Psoas muscle (tissue), 8 donors: ENCODE data around the gene NR6A1. TPM values are rescaled to one million over a fixed set of nuclear protein-coding genes. Genes with fewer than 3 reads are reported as not detected.
"Not testable (repeated sequence)": the region's sequence is repeated elsewhere in the genome, so short reads cannot be mapped to it uniquely, and the experiment has no call there.

Experiments used
- ATAC-seq, 4 donors: fragments of 200-7000 bp; cut with Tn5 transposase; one replicate each; pipeline ENCODE4 v1.9.1; 2020; ENCODE audit warnings: moderate library complexity in 3 of 4, mild to moderate bottlenecking in 2 of 4
- DNase-seq, 2 donors: peaks; one replicate each; pipeline ENCODE4 v3.0.0-alpha.2; 2020
- H3K27ac ChIP-seq: fragments of 200-600 bp; one replicate; pipeline ENCODE4 v1.8.0; 2022
- H3K27me3 ChIP-seq, 3 donors: fragments of 200-600 bp in 1 of 3; one replicate each; pipeline versions ENCODE4 v1.6.1 to v1.8.0; 2013 to 2022; ENCODE audit warnings: low read length in 2 of 3, mild to moderate bottlenecking in 2 of 3, moderate library complexity in 1 of 3; ENCODE audit not compliant: insufficient read depth in 3 of 3
- H3K36me3 ChIP-seq, 2 donors: fragments of 200-600 bp in 1 of 2; one replicate each; pipeline versions ENCODE4 v1.6.1 to v1.8.0; 2013 to 2022; ENCODE audit warnings: low read depth in 1 of 2, mild to moderate bottlenecking in 1 of 2, moderate library complexity in 1 of 2; ENCODE audit not compliant: insufficient read depth in 1 of 2
- H3K4me1 ChIP-seq: fragments of 200-600 bp; one replicate; pipeline ENCODE4 v1.8.0; 2022
- H3K4me3 ChIP-seq: fragments of 200-600 bp; one replicate; pipeline ENCODE4 v1.8.0; 2022; ENCODE audit warnings: mild to moderate bottlenecking
- H3K9me3 ChIP-seq: fragments of 200-600 bp; one replicate; pipeline ENCODE4 v1.8.0; 2022
- WGBS, 3 donors: extraction: QIAGEN DNeasy Blood & Tissue Kit; methylation state at CpG; one replicate each; pipeline versions ENCODE4 v1.1.6 to v1.1.7; 2013; 5-methylcytosine and 5-hydroxymethylcytosine counted together
- intact Hi-C, 2 donors: fragments of 100-400 bp; cut with DNase I; formaldehyde crosslinking; loops; one replicate each; pipeline versions ENCODE4 v1.11.0 to v1.14.2; 2022
- polyA plus RNA-seq, 3 donors: library from polyadenylated mRNA; stranded (reverse); fragments of 200-250 nt; gene quantifications; one replicate each; pipeline ENCODE4 v1.2.3, GENCODE V29; 2013
- total RNA-seq, 4 donors: library from RNA; stranded (reverse); fragmentation: NEBNext Ultra II Directional in 2 of 4; extraction: Animal tissue kit (Norgen Biotek cat#: 25700) in 2 of 4; gene quantifications; one replicate each; pipeline versions ENCODE4 v1.2.1 to v1.2.4, GENCODE V29; 2021 to 2023
- TF ChIP-seq, protein P1 (sequence below): fragments of 200-600 bp; IDR thresholded peaks from one replicate; pipeline ENCODE4 v1.8.0; 2022; ENCODE audit warnings: antibody characterized with exemption
- donor health status: healthy with polysubstance abuse.
- donor health status: DM: no; HTN: no; CAD: no; lungs with moderate emphysema.
- donor health status: Bipolar disorder and iron deficiency.
- donor health status: healthy.
- donor health status: DM: yes; HTN: yes; CAD: no.
- donor health status: DM: no; HTN: no; CAD: no.
- donor health status: DM: no; HTN: no; CAD: no.
- donor health status: DM: yes; HTN: yes; CAD: no.

The NR6A1 gene
- total and polyA plus RNA-seq, 7 donors = 0.32 to 2.6 (median 0.70) TPM

- no peak for DNase-seq
- no peak overlapping the region for H3K4me3 ChIP-seq
- TF ChIP-seq, protein P1, sequence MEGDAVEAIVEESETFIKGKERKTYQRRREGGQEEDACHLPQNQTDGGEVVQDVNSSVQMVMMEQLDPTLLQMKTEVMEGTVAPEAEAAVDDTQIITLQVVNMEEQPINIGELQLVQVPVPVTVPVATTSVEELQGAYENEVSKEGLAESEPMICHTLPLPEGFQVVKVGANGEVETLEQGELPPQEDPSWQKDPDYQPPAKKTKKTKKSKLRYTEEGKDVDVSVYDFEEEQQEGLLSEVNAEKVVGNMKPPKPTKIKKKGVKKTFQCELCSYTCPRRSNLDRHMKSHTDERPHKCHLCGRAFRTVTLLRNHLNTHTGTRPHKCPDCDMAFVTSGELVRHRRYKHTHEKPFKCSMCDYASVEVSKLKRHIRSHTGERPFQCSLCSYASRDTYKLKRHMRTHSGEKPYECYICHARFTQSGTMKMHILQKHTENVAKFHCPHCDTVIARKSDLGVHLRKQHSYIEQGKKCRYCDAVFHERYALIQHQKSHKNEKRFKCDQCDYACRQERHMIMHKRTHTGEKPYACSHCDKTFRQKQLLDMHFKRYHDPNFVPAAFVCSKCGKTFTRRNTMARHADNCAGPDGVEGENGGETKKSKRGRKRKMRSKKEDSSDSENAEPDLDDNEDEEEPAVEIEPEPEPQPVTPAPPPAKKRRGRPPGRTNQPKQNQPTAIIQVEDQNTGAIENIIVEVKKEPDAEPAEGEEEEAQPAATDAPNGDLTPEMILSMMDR = no peak
- intact Hi-C loops = no loop called here
- no peaks in the 10 kb centered on the region for H3K27me3 ChIP-seq
- 82 to 92% (median 91%) methylated on average over 4 of the region's 4 CpGs for WGBS, 3 donors
- H3K27ac ChIP-seq = no peak overlapping the region
- H3K4me1 ChIP-seq = no peaks in the 10 kb centered on the region
- no peaks in the 10 kb centered on the region for H3K36me3 ChIP-seq
- ATAC-seq = no peak
- H3K9me3 ChIP-seq = no peaks in the 10 kb centered on the region
Measured at GRCh38 chr9:124741149-124741548, 30.0 kb downstream of the NR6A1 start.

DNA sequence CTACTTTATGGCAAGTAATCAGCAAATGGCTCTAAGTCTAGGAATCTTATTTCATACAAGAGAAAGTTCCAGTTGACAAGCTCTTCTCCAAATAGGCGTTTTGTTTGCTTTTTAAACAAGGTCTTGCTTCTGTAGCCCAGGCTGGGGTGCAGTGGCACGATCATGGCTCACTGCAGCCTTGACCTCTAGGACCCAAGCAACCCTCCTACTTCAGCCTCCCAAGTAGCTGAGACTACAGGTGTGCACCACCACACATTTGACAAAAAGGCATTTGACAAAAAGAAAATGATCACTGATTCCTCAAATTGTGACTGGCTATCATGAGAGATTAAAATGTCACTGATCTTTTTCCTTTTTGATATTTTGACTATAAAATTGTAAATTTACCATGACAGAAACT is 31.8 kb downstream of the NR6A1 start:
- TF ChIP-seq, protein P1 = no peak
- no peaks in the 10 kb centered on the region for H3K9me3 ChIP-seq
- 80 to 87% (median 86%) methylated on average over 2 of the region's 2 CpGs for WGBS, 3 donors
- H3K27me3 ChIP-seq = no peaks in the 10 kb centered on the region
- no peak overlapping the region for H3K4me3 ChIP-seq
- no peaks in the 10 kb centered on the region for H3K36me3 ChIP-seq
- H3K4me1 ChIP-seq = peaks cover 8% of the 10 kb centered on the region
- DNase-seq = no peak
- H3K27ac ChIP-seq = no peak overlapping the region
- ATAC-seq = no peak
- intact Hi-C loops = no loop called here

GRCh38 chr9:124738075-124738474 is 33.0 kb downstream of the NR6A1 start:
- intact Hi-C loops, H3K4me3 ChIP-seq, H3K27ac ChIP-seq, DNase-seq, ATAC-seq, H3K36me3 ChIP-seq, H3K27me3 ChIP-seq, H3K9me3 ChIP-seq: not testable (repeated sequence)
- peaks cover 13% of the 10 kb centered on the region for H3K4me1 ChIP-seq
- WGBS, 3 donors = 98% methylated on average over 7 of the region's 7 CpGs

GRCh38 chr9:124735121-124735520 is 36.0 kb downstream of the NR6A1 start:
- intact Hi-C loops = no loop called here
- Histone ChIP-seq H3K27me3 (no peaks in the 10 kb centered on the region), H3K36me3 (no peaks in the 10 kb centered on the region), H3K4me1 (peaks cover 13% of the 10 kb centered on the region), H3K27ac (no peak overlapping the region), H3K4me3 (no peak overlapping the region), H3K9me3 (no peaks in the 10 kb centered on the region)
- TF ChIP-seq, protein P1 = no peak
- DNase-seq (no peak), ATAC-seq (peak in 1 of 4 donors; percentile 56)

DNA sequence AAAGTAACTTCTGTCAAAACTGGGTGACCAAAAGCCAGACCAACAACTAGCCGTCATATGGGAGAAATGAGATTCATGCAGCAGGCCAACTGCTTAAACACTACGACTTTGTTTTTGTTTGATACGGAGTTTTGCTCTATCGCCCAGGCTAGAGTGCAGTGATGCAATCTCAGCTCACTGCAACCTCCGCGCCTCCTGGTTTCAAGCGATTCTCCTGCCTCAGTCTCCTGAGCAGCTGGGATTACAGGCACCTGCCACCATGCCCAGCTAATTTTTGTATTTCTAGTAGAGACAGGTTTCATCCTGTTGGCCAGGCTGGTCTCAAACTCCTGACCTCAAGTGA is 36.4 kb downstream of the NR6A1 start:
- WGBS, 3 donors = 89 to 92% (median 90%) methylated on average over 7 of the region's 7 CpGs
- H3K4me3 ChIP-seq, H3K36me3 ChIP-seq, H3K27me3 ChIP-seq, DNase-seq, H3K9me3 ChIP-seq, intact Hi-C loops: not testable (repeated sequence)
- peak in 1 of 4 donors; percentile 7 for ATAC-seq
- Histone ChIP-seq H3K4me1 (peaks cover 13% of the 10 kb centered on the region), H3K27ac (peak overlapping the region; percentile 30)

GRCh38 chr9:124733964-124734740 is 37.0 kb downstream of the NR6A1 start:
- intact Hi-C loops = no loop called here
- H3K9me3 ChIP-seq = no peaks in the 10 kb centered on the region
- no peaks in the 10 kb centered on the region for H3K27me3 ChIP-seq
- DNase-seq (no peak), ATAC-seq (peak; percentile 55 to 83 (median 80))
- peaks cover 13% of the 10 kb centered on the region for H3K4me1 ChIP-seq
- peak overlapping the region; percentile 30 for H3K27ac ChIP-seq
- H3K4me3 ChIP-seq = peak overlapping the region; percentile 28
- H3K36me3 ChIP-seq = no peaks in the 10 kb centered on the region
- 55 to 68% (median 62%) methylated on average over 14 of the region's 14 CpGs for WGBS, 3 donors
- TF ChIP-seq, protein P1 = no peak
